ENCODE results near the gene ZBTB7A. TPM values are rescaled to one million over a fixed set of nuclear protein-coding genes. Genes with fewer than 3 reads are reported as not detected.

Gene ZBTB7A
- total RNA-seq, 1 donor = 31.2 TPM

DNA sequence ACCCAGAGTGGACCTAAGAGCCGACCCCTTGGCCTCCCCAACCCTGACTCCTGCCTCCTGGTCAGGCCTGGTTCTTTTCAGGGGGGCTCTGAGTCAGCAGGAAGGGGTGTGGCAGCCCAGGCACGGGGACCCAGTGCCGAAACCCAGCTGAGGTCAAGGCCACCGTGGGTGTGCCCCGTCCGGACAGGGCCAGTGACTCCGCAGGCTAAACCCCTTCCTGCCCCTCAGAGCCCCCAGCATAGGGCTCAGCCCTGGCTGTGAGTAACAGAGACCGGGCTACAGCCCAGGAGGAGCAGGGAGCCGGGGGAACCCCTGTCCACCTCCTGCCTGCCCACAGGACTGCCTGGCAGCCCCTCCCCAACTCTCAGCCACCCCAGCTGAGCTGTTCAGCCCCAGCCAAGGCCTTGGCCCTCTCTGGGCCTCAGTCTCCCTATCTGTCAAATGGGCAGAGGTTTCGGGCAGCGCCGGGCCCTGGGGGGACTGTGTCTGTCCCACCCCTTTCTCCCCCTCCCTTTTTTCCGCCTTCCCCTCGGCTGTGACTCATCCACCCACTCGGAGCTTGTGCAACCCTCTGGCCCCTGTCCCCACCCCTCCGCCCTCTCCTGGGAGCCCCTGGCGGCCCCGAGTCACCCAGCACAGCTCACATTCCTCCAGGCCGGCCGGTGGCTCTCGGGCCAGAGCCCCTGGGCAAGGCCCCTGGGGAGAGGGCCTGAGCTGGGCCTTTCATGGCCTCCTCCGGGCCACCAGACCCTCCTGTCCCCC is 8.6 kb downstream of the ZBTB7A start:
- DNase-seq (ENCODE audit: low read depth in 2 of 3, low spot score in 2 of 3) = peak in 2 of 3 donors; percentile 61 to 71

DNA sequence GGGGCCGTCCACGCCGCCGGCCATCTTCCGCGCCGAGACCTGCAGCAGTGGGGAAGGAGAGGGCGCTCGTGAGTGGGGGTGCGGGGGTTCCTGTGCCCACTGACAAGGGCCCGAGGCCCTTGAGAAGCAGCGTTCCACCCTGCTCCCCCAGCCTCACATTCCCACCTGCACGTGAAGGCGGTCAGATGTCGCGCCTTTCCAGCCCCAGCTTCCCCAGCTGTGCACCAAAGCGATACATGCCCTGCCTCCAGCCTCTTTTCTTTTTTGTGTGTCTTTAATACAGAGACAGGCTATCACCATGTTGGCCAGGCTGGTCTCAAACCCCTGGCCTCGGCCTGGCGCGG is 11.5 kb downstream of the ZBTB7A start:
- DNase-seq (ENCODE audit: low read depth in 2 of 3, low spot score in 2 of 3) = no peak

DNA sequence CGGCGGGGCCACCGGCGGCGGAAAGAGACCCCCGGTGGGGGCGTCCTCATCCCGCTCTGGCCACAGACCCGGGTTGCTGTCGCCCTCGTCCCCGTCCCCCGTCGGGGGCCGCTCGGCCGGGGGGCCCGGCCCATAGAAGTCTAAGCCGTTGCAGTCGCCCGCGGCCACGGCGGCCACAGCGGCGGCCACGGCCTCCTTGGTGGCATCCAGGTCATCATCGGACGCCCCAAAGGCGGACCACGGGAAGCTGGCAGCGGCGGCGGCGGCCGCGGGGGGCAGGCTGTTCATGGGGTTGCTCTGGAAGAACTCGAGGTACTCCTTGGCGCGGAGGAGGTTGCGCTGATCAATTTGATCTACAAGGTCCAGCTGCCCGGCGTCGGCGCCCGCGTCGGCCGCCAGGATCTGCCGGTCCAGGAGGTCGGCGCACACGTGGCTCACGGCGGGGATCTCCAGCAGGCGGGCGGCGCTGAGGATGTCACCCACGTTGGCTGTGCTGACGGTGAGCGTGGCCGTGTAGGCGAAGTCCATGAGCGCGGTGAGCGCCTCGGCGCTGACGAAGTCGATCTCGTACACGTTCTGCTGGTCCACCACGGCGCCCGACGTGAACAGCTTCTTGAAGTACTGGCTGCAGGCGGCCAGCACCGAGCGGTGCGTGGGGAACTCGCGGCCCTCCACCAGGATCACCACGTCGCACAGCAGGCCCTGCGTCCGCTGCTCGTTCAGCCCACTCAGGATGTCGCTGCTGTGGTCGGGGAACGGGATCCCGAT is 12.1 kb downstream of the ZBTB7A start:
- no peak for DNase-seq (ENCODE audit: low read depth in 2 of 3, low spot score in 2 of 3)

DNA sequence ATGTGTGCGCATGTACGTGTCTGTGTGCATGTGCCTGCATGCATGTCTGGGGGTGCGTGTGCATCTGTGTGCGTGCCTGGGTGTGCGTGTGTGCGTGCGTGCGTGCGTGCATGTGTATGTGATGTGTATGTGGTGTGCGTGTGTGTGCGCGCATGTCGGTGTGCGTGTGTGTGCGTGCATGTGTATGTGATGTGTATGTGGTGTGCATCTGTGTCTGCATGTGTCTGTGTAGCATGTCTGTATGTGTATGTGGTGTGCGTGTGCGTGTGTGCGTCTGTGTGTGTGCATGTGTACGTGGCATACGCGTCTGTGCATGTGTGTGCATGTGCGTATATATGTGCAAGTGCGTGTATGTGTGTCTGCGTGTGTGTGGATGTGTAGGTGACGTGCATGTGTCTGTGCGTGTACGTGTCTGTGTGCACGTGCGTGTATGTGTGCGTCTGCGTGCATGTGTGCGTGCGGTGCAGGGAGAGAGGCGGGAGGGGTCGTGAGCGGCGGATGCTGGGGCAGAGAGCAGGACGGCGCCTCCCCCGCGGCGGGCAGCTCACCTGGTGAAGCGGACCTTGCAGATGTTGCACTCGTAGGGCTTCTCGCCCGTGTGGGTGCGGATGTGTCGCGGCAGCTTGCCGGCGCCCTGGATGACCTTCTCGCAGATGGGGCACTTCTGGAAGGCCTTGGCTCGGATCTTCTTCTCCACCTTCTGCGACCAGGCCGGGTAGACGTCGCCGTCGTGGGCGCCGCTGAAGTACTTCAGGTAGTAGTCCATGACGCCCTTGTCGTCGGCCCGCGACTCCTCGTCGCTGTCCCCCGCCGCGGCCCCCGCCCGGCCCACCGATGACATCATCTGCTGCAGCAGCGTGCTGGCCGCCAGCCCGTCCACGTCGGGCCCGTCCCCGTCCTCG is 13.0 kb downstream of the ZBTB7A start:
- DNase-seq (ENCODE audit: low read depth in 2 of 3, low spot score in 2 of 3) = no peak

DNA sequence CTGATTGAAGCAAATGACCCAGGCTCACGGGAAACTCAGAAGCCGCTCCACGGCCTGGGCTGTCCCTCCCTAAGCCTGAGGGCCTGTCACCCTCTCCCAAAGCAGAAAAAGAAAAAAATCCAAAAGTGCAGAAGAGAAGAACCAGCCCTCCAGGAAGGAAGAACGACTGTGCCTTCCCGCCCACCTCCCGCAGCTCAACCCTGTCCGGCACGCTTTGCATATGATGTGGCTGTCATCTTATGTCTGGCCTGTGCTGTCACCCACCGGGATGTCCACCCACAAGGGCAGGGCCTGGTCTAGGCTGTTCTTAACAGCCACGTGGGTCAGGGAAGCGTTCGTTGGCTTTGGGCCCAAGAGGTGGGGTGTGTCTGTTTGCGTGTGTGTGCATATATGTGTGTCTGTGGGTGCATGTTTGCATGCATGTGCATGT is 13.7 kb downstream of the ZBTB7A start:
- DNase-seq (ENCODE audit: low read depth in 2 of 3, low spot score in 2 of 3) = no peak

DNA sequence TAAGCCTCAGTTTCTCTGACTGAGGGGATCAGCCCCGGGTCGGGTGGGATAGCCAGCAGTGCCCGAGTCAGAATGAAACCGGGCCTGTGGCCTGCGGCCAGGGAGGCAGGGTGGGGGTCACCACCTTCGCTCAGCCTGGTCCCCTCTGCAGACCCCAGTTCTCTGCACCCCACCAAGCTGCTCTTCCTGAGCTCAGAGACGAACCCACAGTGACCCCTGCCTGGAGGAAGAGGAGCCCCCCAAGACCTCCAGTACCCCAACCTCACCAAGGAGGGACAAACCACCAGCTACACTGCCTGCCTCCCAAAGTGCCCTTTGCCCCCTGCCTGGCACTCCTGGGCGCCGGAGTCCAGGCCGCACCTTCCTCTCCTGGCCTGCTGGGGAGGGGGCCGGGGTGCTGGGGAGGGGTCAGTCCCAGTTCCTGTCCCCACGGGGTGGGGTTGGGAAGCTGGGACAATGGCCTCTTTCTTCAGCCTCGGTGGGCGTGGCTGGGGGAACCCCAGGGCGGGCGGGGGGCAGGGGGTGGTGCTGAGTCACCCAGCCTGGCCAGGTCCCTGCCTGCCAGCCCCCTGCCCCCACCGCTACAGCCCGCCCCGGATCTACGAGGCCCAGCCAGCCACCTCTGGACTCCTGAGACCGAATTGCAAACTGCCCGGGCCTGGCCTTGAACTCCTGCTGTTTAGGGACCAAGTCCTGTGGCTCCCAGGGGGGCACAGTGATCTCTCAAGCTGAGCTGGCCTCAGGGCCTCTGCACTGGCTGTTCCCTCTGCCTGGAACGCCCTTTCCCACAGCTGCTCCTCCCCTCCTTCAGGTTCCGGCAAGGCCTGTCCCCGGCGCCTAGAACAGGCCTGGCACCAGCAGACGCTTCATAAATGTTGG is 14.3 kb downstream of the ZBTB7A start:
- DNase-seq (ENCODE audit: low read depth in 2 of 3, low spot score in 2 of 3) = peak in 1 of 3 donors; percentile 45

DNA sequence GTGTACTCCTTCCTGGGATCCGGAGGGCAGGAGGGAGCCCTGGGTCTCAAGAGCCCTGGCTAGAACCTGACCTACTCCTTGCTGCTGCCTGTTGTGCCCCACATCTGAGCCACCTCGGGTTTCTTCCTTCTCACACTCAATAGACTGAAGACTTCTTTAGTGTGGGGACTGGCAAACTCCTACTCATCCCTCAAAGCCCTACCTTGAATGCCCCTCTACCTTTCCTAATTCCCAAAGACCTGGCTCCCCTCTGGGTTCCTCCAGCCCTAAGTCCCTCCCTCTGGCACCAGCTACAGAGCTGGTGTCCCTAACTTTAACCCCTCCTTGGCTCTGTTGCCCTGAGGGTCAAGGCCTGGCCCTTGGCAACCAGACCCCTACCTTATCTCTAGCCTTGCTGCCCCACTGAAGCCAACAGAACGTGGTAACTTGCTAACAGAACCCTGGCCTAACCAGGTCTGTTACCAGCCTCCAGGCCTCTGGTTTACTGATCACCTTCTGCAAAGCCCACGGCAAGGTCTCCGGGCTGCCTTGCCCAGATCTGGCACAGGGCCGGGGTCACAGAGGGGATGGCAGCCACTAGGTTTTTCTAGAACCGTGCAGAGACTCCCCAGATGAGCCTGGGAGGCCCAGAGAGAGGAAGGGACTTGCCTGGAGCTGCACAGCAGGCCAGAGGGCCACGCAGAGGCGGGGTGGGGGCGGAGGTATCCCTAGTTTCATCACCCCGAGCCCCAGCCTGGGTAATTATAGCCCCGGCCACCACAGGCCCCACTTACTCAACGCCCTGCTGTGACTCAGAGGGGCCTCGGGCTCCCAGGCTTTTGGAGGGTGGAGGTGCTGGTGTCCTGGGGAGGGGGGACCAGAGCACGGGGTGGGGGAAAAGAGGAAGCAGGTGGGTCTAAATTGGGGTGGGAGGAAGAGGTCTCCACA is 15.3 kb downstream of the ZBTB7A start:
- peak in 1 of 3 donors; percentile 28 for DNase-seq (ENCODE audit: low read depth in 2 of 3, low spot score in 2 of 3)

DNA sequence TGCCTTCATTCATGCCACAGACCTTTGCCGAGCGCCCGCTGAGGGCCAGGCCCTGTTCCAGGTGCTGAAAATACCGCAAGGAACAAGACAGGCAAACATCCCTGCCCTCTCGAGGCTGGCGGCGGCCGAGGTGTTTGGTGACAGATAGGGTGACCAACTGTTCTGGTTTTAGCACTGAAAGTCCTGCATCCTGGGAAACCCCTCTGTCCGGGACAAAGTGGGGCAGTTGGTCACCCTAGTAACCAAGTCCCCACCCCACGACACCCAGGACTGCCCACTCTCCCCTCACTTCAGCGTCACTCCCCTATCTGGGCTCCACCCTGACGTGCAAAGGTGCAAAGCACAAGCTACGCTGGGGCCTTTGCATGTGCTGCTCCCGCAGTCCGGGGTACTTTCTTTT is 17.3 kb downstream of the ZBTB7A start:
- no peak for DNase-seq (ENCODE audit: low read depth in 2 of 3, low spot score in 2 of 3)

DNA sequence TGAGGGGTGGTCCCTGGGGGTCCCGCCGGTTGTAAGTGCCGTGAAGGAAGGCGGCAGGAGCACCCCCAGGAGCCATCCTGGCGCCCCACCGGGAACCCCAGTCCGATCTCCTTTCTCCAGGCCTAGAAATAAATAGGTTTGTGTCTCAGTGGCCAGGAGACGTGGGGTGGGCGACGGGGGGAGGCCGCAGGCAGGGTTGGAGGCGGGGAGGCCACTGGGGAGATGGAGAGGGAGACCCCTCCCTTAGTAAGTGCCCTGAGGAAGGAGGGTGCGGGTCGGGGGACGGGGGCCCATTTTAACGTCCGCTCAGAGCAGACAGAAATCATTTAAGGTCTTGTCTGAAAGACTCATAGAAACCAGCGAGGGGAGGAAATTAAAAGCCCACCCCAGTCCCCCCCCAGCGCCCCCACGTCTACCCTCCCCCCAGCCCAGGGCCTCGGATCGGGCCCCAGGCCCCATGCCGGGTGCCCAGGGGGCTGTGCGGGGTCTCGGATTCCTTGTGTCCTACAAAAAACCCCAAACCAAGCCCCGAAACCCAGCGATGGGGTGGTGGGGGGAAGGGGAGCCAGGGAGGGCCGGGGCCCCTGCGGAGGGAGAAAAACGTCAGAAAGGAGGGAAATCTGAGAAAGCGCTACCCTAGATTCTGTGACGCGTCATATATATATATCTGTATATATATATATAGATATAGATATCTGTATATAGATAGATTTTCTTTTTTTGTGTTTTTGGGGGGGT is 19.6 kb downstream of the ZBTB7A start:
- no peak for DNase-seq (ENCODE audit: low read depth in 2 of 3, low spot score in 2 of 3)

DNA sequence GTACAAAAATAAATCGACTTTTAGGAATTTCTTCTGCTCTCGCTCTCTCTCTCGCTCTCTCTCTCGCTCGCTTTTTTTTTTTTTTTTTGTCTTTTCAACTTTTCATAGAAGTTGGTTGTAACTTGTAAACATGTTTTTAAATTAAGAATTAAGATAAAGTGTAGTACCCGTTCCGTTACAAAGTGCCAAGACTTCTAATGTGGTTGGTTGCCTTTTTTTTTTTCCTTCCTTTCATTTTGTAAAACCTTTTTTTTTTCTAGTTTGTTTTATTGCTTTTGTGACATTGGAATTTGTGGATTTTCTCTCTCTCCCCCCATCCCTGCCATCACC is 20.4 kb downstream of the ZBTB7A start:
- no peak for DNase-seq (ENCODE audit: low read depth in 2 of 3, low spot score in 2 of 3)

DNA sequence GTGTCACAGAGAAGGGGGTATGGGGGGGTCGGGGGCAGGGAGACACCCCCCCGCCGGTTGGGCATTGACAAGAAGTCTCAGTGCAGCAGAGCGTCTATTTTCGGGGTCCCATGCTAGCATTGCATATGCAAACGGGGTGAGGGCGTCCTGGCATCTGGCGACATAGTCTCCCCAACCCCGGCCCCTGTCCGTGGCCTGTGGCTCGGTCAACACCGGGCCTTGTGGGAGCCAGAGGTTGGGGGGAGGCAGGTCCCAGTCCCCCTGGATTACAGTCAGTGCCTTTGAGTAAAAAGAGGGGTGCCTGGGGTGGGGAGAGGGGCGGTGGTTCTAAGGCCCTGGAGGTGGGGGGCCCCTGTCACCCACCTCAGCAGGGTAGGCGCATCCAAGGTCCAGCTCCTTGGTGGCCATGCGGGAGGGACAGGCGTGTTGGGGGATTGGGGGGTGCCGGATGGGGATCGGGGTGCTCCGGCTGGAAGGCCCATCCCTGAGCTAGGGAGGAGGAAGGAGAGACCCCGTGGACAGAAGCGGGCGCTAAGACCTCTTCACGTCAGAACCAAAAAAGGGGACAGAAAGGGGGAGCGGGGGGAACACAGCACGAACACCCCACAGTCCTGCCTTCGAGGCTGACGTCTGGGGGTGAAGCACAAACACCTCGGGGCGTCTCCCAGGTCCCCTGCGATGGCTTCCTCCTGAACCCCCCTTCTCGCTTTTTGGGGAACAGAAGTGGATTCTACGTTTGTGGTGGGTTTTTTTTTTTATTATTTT is 20.9 kb downstream of the ZBTB7A start:
- DNase-seq (ENCODE audit: low read depth in 2 of 3, low spot score in 2 of 3) = no peak

DNA sequence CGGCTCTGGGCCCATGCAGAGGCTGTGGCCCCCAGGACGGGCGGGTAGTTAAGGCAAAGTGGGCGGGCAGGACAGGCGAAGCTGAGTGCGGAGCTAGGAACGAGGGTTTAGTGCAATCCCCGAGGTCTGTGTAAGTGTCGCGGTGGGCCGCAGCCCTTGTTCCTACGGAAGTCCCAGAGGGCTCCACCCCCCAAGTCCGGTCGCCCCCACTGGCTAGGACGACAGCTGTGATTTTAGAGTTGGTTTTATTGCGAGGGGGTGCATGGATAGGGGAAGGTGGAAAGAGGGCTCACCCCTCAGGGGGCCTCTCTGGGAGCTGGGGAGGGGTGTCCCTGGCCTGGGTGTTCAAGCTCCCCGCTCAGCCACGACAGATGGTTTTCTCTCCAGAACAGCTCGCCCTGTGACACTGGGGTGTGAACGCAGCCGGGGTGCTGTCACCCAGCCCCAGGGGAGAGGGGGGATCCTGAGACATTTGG is 21.7 kb downstream of the ZBTB7A start:
- DNase-seq (ENCODE audit: low read depth in 2 of 3, low spot score in 2 of 3) = no peak

DNA sequence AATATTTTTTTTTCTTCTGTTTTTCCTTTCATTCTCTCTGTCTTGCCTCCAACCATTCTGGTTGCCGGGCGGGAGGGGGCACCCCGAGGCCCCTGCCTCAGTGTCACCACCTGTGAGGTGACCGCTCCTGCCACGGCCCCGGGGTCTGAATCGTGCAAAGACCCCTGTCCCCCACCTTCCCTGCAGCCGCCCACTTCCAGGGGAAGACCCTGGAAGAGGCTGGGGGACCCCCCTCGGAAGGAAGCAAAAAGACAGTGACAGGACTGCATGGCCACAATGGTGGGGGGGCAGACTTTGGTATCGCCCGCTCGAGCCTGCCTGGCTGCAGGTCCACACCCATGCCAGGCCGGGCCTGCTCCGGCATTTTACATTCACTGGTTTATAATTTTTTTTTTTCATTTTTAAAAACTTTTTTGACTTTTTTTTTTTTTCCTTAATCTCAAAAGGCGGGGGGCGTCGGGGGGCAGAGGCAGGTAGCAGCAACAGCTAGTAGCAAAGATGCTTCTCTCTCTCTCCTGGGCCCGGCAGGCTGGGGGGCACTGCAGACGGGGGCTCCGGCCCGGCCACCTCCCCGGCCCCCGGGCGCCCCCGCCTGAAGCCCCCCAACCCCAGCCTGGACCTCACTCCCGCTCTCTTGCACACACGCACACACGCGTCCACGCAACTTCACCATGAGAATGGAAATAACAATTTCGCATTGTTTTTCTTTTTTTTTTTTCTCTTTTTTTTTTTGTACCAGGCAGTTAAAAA is 22.6 kb downstream of the ZBTB7A start:
- DNase-seq (ENCODE audit: low read depth in 2 of 3, low spot score in 2 of 3) = no peak

DNA sequence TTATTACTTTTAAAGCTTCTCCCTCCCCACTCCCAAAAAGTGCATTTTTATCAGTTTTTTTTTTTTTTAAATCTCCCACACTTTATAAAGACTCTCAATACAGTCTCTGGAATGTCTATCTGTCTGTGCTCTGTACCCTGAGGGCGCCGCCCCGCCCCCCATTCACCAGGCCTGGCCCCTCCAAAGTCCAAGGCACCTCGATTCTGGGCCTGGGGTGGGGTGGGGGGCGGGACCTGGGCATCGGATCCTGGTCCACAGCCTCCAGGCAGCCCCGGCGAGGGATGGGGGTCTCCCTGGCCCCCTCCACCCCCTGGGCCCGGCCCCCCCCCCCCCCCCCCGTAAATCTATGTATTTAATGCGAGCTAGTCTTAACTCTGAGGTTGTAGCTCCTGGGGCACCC is 23.3 kb downstream of the ZBTB7A start:
- no peak for DNase-seq (ENCODE audit: low read depth in 2 of 3, low spot score in 2 of 3)

DNA sequence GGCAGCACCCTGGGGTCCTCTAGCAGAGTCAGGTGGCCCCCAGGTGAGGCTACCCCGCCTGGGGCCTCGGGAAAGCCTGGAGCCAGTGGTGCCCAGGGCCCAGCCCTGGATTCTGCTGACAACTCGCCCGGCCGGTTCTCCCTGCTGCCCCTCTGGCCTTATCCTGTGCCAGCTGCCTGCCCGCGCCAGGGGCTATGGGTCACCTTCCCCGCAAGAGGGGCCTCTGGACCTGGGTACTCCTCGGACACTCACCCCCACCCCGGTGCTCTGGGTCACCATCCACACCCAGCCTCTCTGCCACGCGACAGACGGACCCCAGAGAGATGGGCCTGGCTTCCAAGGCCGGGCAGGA is 24.0 kb downstream of the ZBTB7A start:
- DNase-seq (ENCODE audit: low read depth in 2 of 3, low spot score in 2 of 3) = no peak

DNA sequence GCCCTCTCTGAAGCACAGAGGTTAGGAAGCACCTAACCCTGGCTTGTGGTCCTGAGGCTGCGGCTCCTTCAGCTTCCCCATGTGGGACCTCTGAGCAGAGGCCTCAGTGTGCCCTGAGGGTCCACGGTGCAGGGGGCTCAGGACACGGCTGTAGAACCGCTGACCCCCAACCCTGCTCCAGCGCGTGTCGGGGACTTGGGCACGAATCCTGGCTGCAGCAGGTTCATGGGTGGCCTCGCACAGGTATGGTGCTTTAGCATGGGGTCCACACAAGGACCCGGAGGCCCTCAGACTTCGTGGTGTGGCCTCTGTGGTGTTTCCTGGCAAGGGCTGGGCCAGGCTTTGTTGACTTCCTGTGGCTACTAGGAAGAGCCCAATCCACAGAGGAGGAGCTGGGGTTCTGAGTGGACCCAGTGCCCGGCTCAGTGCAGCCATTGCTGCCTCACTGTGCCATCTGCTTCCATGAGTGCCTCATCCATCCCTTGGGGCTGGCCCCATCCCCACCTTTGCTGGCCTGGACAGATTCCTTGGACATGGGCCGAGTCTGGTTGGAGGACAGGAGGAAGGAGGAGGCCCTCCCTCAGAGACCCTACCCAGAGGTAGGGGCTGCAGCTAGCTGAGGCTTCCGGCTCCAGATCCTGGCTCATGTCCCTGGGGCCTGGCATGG is 24.5 kb downstream of the ZBTB7A start:
- DNase-seq (ENCODE audit: low read depth in 2 of 3, low spot score in 2 of 3) = no peak
